ENCODE measurements around the gene TRPM3. TPM values are rescaled to one million over a fixed set of nuclear protein-coding genes. Genes with fewer than 3 reads are reported as not detected.

The TRPM3 gene
- total and polyA plus RNA-seq, 9 of the 15 experiments (the other 6 are each of a cell fraction or from before 2014, with no cell fraction given): 0.04 TPM; not detected in 8

DNA sequence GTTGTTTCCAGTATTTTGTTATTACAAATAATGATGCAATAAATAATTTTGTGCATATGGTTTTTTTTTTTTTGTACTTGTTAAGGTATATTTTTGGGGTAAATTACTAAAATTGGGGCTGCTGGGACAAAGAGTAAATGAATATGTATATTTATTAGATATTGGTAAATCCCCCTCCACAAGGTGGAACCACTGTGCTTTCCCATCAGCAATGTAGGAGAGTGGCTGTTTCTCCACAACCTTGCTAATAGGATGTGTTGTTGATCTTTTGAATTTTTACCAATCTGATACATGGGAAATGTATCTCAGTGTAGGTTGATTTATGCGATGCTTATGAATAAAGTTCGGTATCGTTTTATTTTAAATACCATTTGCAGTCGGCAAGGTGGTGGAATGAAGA is 118.1 kb downstream of the TRPM3 start (continued):
- TF ChIP-seq, protein P1, sequence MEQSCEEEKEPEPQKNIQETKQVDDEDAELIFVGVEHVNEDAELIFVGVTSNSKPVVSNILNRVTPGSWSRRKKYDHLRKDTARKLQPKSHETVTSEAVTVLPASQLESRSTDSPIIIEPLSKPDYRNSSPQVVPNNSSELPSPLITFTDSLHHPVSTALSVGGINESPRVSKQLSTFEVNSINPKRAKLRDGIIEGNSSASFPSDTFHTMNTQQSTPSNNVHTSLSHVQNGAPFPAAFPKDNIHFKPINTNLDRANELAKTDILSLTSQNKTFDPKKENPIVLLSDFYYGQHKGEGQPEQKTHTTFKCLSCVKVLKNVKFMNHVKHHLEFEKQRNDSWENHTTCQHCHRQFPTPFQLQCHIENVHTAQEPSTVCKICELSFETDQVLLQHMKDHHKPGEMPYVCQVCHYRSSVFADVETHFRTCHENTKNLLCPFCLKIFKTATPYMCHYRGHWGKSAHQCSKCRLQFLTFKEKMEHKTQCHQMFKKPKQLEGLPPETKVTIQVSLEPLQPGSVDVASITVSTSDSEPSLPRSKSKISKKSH (CRISPR knock-in tag; IDR thresholded peaks at IDR 0.05): no peak
- no peak for TF ChIP-seq POLR2B (IDR thresholded peaks at IDR 0.05; ENCODE audit: low read depth, partially characterized antibody)
- TF ChIP-seq ZNF695 (CRISPR knock-in tag; IDR thresholded peaks at IDR 0.05): no peak
- TF ChIP-seq, protein P2, sequence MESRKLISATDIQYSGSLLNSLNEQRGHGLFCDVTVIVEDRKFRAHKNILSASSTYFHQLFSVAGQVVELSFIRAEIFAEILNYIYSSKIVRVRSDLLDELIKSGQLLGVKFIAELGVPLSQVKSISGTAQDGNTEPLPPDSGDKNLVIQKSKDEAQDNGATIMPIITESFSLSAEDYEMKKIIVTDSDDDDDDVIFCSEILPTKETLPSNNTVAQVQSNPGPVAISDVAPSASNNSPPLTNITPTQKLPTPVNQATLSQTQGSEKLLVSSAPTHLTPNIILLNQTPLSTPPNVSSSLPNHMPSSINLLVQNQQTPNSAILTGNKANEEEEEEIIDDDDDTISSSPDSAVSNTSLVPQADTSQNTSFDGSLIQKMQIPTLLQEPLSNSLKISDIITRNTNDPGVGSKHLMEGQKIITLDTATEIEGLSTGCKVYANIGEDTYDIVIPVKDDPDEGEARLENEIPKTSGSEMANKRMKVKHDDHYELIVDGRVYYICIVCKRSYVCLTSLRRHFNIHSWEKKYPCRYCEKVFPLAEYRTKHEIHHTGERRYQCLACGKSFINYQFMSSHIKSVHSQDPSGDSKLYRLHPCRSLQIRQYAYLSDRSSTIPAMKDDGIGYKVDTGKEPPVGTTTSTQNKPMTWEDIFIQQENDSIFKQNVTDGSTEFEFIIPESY (CRISPR knock-in tag; IDR thresholded peaks at IDR 0.05): no peak
- TF ChIP-seq, protein P3, sequence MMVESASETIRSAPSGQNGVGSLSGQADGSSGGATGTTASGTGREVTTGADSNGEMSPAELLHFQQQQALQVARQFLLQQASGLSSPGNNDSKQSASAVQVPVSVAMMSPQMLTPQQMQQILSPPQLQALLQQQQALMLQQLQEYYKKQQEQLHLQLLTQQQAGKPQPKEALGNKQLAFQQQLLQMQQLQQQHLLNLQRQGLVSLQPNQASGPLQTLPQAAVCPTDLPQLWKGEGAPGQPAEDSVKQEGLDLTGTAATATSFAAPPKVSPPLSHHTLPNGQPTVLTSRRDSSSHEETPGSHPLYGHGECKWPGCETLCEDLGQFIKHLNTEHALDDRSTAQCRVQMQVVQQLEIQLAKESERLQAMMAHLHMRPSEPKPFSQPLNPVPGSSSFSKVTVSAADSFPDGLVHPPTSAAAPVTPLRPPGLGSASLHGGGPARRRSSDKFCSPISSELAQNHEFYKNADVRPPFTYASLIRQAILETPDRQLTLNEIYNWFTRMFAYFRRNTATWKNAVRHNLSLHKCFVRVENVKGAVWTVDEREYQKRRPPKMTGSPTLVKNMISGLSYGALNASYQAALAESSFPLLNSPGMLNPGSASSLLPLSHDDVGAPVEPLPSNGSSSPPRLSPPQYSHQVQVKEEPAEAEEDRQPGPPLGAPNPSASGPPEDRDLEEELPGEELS (CRISPR knock-in tag; IDR thresholded peaks at IDR 0.05; ENCODE audit: borderline replicate concordance): no peak
- TF ChIP-seq, protein P4, sequence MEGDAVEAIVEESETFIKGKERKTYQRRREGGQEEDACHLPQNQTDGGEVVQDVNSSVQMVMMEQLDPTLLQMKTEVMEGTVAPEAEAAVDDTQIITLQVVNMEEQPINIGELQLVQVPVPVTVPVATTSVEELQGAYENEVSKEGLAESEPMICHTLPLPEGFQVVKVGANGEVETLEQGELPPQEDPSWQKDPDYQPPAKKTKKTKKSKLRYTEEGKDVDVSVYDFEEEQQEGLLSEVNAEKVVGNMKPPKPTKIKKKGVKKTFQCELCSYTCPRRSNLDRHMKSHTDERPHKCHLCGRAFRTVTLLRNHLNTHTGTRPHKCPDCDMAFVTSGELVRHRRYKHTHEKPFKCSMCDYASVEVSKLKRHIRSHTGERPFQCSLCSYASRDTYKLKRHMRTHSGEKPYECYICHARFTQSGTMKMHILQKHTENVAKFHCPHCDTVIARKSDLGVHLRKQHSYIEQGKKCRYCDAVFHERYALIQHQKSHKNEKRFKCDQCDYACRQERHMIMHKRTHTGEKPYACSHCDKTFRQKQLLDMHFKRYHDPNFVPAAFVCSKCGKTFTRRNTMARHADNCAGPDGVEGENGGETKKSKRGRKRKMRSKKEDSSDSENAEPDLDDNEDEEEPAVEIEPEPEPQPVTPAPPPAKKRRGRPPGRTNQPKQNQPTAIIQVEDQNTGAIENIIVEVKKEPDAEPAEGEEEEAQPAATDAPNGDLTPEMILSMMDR (IDR thresholded peaks at IDR 0.05 in 2 of 3, conservative IDR thresholded peaks at IDR 0.05 in 1 of 3; ENCODE audit: insufficient read depth in 2 of 3, low read depth in 1 of 3, low read length in 3 of 3): no peak

Data from K562 (cell line).